Measurements from ENCODE around the gene CELF2.

The CELF2 gene

GRCh38 chr10:11324761-11325321 is 307.2 kb downstream of the CELF2 start:
- no peak for DNase-seq (ENCODE audit: low spot score)
- no peak for TF ChIP-seq CTCF (IDR thresholded peaks at IDR 0.05; ENCODE audit: extremely low read depth, insufficient read depth, missing control alignments)

GRCh38 chr10:11325817-11326216 is 308.1 kb downstream of the CELF2 start:
- no peak for DNase-seq (ENCODE audit: low spot score)
- no peak for TF ChIP-seq CTCF (IDR thresholded peaks at IDR 0.05; ENCODE audit: extremely low read depth, insufficient read depth, missing control alignments)
- in situ Hi-C loops (cut with MboI; ENCODE audit: low pct_unique_long_range_greater_than_20kb, low sequenced_read_pairs, unreplicated experiment): no loop called here

More at GRCh38 chr10:11324761-11325321, 307.2 kb downstream of the CELF2 start:
- in situ Hi-C loops (cut with MboI; ENCODE audit: low pct_unique_long_range_greater_than_20kb, low sequenced_read_pairs, unreplicated experiment): no loop called here

GRCh38 chr10:11326241-11326640 is 308.6 kb downstream of the CELF2 start:
- no peak for TF ChIP-seq CTCF (IDR thresholded peaks at IDR 0.05; ENCODE audit: extremely low read depth, insufficient read depth, missing control alignments)
- in situ Hi-C loops (cut with MboI; ENCODE audit: low pct_unique_long_range_greater_than_20kb, low sequenced_read_pairs, unreplicated experiment): no loop called here
- DNase-seq (ENCODE audit: low spot score): no peak

- DNase-seq (ENCODE audit: low spot score): no peak
- TF ChIP-seq CTCF (IDR thresholded peaks at IDR 0.05; ENCODE audit: extremely low read depth, insufficient read depth, missing control alignments): no peak
- in situ Hi-C loops (cut with MboI; ENCODE audit: low pct_unique_long_range_greater_than_20kb, low sequenced_read_pairs, unreplicated experiment): no loop called here
Measured at GRCh38 chr10:11326913-11327616, 309.4 kb downstream of the CELF2 start.

- no peak for TF ChIP-seq CTCF (IDR thresholded peaks at IDR 0.05; ENCODE audit: extremely low read depth, insufficient read depth, missing control alignments)
- DNase-seq (ENCODE audit: low spot score): no peak
Measured at GRCh38 chr10:11328264-11329061, 310.8 kb downstream of the CELF2 start.

GRCh38 chr10:11329062-11329673 is 311.5 kb downstream of the CELF2 start:
- in situ Hi-C loops (cut with MboI; ENCODE audit: low pct_unique_long_range_greater_than_20kb, low sequenced_read_pairs, unreplicated experiment): no loop called here
- no peak for DNase-seq (ENCODE audit: low spot score)
- no peak for TF ChIP-seq CTCF (IDR thresholded peaks at IDR 0.05; ENCODE audit: extremely low read depth, insufficient read depth, missing control alignments)

More at GRCh38 chr10:11328264-11329061, 310.8 kb downstream of the CELF2 start:
- in situ Hi-C loops (cut with MboI; ENCODE audit: low pct_unique_long_range_greater_than_20kb, low sequenced_read_pairs, unreplicated experiment): no loop called here

Measured in GM13977 (cell line).